GM19455 (cell line): ENCODE results near the gene HS6ST3.
"Not testable (repeated sequence)": the region's sequence is repeated elsewhere in the genome, so short reads cannot be mapped to it uniquely, and the experiment has no call there.

ENCODE experiments used
- ATAC-seq: cut with Tn5 transposase; IDR thresholded peaks from one replicate; pipeline ENCODE4 v1.9.1; 2021; ENCODE audit not compliant: unreplicated experiment

The HS6ST3 gene

DNA sequence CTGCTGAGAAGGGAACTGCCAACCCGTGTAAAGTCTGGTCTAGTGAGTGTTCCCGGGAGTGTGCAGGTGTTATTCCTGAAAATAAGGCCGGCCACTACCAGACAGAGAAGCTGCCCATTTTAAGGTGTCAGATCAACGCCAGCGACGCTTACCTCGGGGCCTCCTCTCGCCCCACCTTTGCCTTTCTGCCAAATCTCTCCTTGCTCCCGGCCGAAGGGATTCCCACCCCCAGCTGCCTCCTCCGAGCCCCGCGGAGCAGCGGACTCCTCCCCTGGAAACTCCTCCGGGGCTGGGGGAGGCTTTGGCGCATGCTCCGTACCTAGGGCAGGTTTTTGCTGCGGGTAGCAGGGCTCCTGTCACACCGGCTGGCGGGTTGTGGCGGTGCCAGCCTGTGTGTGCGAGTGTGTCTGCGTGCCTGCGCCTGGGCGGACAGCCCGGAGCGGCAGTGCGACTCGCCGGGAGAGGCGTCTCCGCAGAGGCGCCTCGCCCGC lies at the start of gene HS6ST3:
TSS of gene HS6ST3 (plus strand) at position 359 of the 491 bp plus-strand sequence.
- ATAC-seq, result peak; percentile 55

DNA sequence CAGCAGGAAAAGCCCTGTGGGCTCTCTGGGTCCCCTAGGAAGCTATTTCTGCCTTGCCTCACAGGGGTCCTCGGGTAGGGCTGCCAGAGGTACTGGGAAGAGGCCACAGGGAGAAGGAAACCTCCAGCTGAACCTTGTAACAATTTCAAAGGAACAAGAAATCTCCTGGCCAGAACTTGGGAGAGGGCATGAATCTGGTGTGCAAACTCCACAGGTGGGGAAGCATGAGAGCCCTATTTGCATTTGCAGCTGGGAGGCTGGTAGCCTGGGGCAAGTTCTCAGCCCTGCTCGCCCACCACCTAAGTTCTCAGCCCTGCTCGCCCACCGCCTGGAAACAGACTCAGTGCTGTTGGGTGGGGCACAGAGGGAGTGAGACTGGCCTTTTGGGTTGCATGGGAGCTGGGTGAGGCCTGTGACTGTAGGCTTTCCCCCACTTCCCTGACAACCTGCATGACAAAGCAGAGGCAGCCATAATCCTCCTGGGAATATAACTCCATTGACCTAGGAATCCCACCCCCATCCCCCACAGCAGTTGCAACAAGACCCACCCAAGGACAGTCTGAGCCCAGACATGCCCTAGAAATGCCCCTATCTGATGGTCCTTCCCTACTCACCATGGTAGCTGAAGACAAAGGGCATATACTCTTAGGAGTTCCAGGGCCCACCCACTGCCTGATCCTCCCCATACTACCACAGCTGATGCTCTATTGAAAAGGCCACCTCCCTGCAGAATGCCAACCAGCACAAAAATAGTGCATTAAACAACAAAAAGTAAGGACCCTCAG lies 48.4 kb upstream of the HS6ST3 start:
- ATAC-seq, result no peak

DNA sequence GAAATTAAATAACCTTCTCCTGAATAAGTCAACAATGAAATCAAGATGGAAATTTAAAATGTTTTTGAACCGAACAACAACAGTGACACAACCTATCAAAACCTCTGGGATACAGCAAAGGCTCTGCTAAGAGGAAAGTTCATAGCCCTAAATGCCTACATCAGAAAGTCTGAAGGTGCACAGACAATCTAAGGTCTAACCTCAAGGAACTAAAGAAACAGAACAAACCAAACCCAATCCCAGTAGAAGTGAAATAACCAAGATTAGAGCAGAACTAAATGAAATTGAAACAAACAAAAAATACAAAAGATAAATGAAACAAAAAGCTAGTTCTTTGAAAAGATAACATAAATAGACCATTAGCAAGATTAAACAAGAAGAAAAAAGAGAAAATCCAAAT lies 45.7 kb upstream of the HS6ST3 start:
- ATAC-seq, result no peak

DNA sequence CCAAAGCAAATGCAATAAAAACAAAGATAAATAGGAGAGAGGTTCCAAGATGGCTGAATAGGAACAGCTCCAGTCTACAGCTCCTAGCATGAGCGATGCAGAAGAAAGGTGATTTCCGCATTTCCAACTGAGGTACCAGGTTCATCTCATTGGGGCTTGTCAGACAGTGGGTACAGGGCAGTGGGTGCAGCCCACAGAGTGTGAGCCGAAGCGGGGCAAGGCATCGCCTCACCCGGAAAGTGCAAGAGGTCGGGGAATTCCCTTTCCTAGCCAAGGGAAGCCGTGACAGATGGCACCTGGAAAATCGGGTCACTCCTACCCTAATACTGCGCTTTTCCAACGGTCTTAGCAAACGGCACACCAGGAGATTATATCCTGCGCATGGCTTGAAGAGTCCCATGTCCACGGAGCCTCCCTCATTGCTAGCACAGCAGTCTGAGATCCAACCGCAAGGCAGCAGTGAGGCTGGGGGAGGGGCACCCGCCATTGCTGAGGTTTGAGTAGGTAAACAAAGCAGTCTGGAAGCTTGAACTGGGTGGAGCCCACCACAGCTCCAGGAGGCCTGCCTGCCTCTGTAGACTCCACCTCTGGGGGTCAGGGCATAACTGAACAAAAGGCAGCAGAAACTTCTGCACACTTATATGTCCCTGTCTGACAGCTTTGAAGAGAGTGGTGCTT lies 43.3 kb upstream of the HS6ST3 start:
- ATAC-seq, result not testable (repeated sequence)

DNA sequence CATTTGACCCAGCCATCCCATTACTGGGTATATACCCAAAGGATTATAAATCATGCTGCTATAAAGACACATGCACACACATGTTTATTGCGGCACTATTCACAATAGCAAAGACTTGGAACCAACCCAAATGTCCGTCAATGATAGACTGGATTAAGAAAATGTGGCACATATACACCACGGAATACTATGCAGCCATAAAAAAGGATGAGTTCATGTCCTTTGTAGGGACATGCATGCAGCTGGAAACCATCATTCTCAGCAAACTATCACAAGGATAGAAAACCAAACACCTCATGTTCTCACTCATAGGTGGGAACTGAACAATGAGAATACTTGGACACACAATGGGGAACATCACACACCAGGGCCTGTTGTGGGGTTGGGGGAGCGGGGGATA lies 39.0 kb upstream of the HS6ST3 start:
- ATAC-seq, result not testable (repeated sequence)

DNA sequence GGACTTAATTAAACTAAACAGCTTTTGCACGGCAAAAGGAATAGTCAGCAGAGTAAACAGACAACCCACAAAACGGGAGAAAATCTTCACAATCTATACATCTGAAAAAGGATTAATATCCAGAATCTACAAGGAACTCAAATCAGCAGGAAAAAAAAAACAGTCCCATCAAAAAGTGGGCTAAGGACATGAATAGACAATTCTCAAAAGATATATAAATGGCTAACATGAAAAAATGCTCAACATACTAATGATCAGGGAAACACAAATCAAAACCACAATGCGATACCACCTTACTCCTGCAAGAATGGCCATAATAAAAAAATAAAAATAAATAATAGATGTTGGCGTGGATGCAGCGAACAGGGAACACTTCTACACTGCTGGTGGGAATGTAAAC lies 38.4 kb upstream of the HS6ST3 start:
- not testable (repeated sequence) for ATAC-seq

DNA sequence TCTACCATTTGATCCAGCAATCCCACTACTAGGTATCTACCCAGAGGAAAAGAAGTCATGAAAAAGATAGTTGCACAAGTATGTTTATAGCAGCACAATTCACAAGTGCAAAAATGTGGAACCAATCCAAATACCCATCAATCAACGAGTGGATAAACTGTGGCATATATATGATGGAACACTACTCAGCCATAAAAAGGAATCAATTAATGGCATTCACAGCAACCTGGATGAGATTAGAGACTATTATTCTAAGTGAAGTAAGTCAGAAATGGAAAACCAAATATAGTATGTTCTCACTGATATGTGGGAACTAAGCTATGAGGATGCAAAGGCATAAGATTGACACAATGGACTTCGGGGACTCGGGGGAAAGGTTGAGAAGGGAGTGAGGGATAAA lies 38.0 kb upstream of the HS6ST3 start:
- not testable (repeated sequence) for ATAC-seq

DNA sequence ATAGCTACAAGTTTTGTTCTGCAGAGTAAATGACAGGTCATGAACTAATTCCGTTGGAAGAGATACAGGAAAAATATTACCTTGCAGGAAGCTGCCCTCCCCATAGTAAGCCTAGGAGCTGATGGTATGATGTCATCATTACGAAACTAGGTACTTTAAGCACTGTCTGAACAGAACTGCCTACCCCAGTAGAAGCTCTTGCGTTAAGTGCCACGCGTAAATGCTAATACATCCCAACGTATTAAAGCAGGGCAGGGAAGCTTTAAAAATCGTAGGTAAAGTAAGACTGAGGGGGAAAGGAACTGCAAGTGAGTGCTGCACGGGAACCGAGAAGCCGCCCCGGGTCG lies 37.3 kb upstream of the HS6ST3 start:
- ATAC-seq, result peak; percentile 58

DNA sequence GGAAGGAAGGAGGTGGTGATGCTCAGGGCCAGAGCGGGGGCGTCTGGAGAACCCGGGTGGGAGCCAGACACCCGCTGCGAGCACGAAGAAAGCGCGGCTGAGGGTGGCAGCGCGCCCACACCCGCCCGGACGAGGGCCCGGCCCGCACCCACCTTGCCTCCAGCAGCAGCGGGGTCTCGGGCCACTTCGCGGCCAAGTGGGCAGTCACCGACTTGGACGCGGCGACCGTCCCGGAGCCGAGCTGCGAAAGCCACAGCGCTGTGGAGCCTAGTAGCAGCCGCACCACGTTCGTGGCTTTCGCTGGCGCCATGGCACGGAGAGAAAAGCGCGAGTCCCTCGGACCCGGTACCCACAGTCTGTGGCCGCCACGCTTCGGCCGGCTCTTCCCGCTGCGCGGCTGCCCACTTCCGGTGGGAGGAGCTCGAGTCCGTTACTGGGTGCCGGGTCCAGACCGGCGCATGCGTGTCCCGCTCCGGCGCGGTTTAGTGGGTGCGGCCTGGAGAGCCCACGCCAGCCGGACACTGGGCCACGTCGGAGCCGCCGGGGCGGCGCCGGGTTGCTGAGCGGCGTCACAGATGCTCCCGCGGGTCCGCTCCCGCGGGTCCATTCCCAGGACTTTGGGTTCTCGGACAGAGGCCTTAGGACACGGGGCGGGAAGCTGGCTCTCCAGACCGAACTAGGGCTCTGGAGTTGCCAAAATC lies 36.8 kb upstream of the HS6ST3 start, which contains the start of gene UGGT2:
TSS of gene UGGT2 (minus strand) at position 399 of the 701 bp plus-strand sequence. CDS start at position 310, 89 bp downstream.
- ATAC-seq, result peak; percentile 97

DNA sequence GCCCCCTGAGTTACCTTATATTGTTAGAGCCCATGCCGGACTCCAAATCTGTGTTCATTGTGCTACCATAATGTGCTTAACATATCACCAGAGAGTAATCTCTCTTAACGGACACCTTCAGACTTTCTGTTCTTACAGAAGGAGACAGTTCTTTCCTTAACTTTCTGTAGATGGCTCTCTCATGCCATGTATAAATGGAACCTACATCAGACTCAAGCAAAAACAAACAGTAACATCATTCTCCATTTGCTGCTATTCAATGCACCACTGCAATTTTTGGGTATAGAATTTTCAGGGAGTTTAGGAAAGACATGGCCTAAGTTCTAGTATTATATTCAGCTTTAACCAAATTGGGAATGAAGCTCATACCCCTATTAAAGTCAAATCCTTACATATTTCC lies 24.1 kb upstream of the HS6ST3 start:
- ATAC-seq, result no peak

DNA sequence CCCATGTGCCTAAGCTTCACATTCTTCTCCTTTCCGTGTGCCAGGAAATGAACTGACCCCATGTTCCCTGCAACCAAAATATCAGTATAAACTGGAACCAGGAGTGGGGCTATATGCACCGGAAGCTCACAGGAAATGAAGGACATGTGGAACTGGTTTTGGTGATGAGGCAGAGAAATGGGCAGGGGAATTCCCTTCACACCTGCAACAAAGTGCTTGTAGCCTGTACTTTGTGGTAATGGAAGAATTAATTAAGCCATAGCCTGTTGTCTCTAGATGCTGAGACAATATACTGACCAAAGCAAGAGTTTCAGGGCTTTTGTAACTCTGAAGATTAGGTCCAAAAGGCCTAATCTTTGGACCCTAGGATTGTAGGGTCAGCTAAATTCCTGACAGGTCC lies 21.2 kb upstream of the HS6ST3 start:
- no peak for ATAC-seq

DNA sequence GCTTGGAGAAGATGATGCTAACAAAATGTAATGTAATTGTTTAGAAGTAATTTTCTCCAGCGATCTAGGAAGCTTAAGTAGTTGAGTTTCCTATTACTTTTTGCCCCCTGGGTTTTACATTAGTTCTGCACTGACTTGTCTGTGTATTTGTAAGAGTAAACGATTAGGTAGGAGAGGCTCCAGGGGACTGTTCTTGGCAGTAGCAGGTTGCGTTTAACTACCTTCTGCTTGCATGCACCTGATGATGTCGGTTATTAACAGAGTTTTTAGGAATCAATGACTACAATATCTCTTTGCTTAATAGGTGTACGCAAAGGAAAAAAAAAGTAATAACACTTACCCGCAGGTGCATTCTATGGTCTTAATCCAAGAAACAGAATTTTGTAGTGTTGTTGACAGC lies 18.4 kb upstream of the HS6ST3 start:
- ATAC-seq, result no peak

DNA sequence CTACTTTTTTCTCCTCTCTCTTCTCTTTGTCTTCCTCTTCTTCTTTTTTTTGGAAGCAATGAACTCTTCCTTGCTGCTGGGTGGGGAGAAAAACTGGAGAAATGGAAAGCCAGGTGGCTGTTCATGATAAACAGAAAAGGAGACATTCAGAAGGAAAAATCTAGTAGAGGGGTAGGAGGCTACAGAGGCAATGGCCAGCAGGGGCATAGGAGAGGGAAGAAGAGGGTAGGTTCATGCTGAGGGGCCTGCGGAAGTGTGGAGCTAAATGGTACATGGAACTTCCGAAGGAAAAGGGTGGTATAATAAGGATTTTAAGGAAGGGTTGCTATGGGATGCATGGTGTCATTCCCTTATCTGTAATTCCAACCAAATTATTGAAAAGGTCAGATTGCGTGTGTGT lies 17.5 kb upstream of the HS6ST3 start:
- ATAC-seq, result no peak

DNA sequence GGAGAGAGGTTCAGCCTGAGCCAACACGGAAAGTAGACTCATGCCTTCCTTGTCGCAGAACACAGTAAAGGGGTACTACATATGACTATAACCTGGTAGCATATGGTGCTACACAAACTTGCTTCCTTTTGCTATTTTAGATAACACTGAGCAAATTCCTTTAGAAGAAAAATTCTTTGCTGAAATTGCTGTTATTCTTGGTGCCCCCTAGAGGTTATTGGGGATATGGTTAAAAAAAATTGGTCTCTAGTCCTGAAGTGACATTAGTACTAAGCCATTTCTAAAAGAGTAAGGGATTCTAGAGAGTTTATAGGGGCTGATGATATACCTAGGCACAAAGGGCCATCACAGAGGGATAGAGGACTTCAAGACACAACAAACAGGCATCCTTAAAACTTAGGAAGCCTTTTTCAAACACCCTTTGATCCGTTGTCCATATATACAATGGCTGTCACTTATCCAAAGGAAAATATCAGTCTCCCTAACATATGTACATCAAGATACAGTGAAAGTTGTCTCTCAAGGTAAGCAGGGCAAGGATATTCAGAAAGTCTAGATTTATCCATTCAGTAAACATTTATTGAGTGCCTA lies 13.9 kb upstream of the HS6ST3 start:
- no peak for ATAC-seq

DNA sequence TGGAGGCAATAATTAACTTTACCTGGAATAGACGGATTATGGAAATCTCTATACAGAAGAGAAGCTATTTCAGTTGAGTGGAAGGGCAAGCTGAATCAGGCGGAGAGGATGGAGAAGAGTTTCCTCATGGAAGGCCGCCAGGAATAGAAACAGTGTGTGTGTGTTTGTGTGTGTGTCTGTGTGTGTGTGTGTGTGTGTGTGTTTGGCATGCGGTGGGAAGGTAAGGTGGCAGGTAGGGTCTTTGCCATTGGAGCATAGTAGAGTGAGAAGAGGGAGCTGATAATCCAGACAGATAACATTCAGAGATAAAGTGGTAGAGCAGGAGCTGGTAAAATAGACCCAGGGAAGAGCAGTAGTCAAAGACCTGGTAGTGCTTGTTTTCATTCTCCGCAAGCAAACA lies 9.2 kb upstream of the HS6ST3 start:
- no peak for ATAC-seq

DNA sequence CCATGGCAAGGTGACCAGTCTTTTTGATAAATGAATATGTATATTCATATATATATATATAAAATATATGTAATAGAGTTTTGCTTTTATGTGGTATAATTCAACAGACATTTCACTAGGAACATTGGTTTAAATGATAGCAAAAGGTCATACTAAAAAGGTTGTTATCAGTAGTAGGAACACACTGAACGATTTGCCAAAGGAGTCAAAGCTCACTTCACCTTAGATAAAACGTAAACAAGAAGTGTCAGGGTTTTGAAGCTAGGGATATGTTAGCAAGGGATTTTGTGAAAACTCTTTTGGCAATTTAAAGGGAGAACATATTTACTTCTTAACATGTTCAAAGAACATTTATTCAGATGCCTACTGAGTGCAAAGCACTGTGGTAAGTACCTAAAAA lies 8.0 kb upstream of the HS6ST3 start:
- no peak for ATAC-seq

DNA sequence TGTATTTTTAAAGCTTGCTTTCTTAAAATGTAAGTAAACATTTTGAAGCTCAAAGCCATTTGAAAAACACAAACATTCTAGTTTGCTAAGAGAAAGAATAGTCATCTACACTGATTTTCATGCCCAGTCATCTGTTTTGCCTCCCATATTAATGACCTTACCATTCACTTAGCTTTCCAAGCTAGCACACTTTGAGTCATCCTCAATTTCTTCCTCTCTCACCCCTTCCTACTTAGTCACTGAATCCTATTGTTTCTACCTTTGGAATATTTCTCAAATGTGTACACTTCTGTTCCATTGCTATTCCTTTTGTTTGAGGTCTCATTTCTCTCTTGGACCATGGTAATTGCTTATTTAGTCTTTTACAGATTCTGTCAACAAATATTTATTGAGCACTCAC lies 7.3 kb upstream of the HS6ST3 start:
- ATAC-seq, result no peak

DNA sequence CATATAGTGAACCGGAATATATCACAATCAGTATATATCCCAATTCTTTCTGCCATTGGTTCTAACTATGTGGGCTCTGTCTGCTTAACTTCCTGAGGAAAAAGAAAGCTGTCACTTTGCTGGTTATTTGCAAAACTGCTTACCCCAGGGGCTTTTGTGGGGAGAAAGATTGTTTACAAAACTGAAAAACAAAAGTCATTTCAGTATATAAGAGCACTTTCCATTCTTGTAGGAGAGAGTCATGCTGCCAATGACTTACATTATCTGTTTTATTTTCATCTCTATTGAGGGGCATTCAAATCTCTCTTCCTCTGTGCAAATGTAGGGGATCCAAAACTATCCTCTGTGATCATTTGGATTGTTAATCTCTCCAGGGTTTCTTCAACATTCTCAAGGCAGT lies 3.2 kb upstream of the HS6ST3 start:
- no peak for ATAC-seq

DNA sequence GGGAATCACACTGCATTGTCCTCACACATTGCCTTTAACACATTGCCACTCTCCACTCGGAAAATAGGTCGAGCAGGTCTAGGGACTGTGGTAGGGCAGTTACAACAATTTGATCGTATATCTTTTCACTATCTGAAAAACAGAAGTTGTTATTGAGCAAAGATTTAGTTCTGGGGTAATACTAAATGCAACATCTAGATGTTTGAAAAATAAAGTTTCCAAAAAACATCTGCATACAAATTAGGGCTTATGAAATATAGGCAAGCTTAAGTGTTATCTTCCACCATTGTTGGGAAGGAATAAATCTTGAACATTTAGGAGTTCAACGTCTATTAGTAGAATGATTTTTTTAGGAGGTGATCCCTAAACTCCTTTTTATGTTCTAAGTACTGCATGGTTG lies 768 bp upstream of the HS6ST3 start:
- no peak for ATAC-seq

DNA sequence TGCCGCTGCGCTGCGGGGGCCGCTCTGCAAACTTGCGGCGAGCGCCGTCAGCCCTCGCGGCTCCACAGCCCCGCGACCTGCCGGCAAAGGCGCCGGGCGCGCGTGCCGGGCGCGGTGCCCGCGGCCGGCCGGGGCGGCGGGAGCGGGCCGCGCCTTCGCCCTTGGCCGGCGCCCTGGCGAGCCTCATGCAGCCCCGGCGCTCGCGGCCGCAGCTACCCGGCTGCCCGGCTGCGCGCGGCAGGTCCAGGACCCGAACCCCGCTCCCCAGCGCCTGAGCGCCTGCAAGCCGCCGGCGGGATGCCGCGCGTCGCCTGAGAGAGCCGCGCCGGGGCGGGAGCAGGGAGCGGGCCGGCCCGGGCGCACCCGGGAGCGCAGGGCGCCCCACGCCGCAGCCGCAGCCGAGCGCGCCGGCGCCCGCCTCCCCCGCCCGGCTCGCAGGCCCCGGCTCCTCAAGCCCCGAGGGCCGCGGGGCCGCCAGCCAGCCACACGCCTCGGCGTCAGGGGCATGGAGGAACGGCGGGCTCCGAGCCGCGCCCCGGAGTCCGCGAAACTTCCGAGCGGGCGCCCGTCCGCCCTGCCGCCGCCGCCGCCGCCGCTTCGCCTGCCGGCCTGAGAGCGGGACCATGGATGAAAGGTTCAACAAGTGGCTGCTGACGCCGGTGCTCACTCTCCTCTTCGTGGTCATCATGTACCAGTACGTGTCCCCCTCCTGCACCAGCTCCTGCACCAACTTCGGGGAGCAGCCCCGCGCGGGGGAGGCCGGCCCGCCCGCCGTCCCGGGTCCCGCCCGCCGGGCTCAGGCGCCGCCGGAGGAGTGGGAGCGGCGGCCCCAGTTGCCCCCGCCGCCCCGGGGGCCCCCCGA lies 564 bp downstream of the HS6ST3 start:
- ATAC-seq, result peak; percentile 50
